CD4-positive, alpha-beta T cell treated with Interleukin-15 for 4 hours (primary cell): ENCODE data around the gene CFAP157.

Experiments used
- DNase-seq: peaks from one replicate; pipeline ENCODE4 v3.0.0-alpha.2; 2020; ENCODE audit warnings: low spot score

The CFAP157 gene

DNA sequence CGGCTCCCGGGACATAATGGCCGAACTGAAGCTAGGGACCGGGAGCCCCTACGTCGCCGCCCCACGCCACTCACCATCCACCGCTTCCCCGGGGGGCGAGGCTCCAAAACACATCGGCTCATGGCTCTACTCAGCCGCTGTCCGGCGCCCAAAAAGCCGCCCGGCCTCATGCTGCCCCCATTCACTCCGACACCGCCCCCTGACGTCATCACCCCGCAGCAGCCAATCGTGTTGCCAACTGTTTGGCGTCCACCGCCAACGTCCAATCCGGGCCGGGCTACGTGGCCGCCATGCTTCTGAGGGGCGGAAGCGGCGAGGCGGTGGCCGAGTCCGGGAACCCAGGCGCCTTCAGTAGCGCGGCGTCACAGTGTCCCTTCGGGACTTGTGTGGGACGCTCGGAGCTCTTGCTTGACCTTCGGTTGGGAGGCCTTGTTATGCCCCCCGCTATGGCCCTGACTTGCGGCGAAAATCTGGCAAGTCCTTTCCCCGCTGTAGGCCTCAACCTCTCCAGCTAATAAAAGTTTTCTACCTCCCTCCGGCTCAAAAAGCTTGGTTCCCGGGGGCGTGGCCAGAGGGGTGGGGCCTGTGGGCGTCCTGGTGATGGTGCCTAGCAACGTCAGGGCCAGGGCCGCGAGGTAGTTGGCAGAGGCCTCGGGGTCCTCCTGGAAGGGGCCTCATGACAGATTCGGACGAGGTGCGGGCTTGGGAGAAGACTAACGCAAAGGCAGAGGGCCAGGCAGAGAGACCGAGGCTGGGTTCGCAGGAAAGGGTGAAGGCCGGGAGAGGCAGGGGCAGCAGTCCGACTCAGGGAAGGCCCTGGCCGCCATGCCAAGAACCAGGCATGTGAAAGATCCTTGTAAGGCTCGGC is 8.9 kb downstream of the CFAP157 start, which contains the start of the genes PTRH1 and TTC16:
Gene PTRH1 (minus strand): TSS at position 194 of the 868 bp plus-strand sequence. CDS start 24 bp downstream, at position 170.
Gene TTC16 (plus strand): TSS at position 610 of the 868 bp plus-strand sequence. CDS start 67 bp downstream, at position 677.
- peak; percentile 95 for DNase-seq

DNA sequence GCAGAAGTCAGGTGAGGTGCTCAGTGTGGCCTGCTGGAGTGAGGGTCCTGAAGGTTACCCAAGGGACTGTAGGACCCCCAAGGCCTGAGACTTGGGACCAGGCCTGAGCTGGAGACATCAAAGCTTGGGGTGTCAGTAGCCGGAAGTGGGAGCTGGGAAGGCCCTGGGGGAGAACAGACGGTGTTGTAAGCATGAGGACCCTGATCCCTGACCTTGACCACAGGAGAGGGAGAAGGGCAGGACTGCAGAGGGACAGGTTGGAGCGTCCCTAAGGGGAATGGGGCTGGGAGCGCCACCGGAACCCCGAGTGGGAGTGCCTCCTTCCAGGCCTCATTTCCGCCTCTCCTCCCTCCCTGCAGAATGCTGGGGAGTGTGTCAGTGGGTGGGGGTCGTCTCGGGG is 9.6 kb downstream of the CFAP157 start:
- DNase-seq: no peak

DNA sequence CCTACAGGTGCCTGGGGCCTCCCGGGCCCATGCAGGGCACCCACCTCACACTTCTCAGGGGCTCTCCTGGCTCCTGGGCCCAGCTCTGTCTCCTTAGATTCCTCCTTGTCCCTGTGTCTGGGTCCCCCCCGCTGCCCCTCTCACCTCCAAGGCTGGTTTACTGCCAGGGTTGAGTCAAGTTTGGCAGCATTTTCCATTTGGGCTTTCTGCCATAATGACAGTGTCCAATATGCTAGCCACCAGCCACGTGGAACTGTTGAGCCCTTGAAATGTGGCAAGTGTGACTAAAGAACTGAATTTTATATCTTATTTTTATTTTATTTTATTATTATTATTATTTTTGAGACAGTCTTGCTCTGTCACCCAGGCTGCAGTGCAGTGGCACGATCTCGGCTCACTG is 11.0 kb downstream of the CFAP157 start:
- DNase-seq: no peak

DNA sequence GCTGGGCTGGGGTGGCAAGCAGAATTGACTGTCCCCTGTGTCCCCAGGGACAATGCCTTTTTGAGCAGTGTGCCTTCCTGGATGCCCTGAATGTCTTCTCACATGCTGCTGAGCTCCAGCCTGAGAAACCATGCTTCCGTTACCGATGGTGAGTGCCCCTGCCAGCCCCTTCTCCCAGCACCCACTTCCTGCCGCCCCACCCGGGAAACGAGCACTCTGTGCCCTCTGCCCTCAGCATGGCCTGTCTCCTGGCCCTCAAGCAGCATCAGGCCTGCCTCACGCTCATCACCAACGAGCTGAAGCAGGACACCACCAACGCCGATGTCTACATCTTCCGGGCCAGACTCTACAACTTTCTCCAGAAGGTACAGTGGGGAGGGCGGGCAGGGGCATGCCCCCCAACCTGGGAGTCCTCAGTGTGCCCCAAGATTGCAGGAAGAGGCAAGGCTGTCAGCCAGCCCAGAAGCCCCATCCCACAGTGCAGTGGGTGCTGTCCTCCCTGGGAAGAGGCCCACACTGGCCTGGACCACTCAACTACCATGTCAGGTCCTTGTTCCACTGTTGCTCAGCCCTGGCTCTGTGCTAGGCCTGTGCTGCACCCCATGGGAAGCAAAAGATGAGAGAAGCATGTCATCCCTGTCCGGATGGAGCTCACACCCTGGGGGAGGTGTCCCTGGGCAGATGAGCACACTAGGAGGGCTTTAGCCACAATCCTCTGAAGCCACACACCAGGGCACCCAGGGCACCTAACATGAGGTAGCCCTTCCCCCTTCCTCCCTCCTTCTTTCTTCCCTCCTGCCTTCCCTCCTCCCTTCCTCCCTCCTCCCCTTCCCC is 13.5 kb downstream of the CFAP157 start:
- DNase-seq: peak; percentile 23

DNA sequence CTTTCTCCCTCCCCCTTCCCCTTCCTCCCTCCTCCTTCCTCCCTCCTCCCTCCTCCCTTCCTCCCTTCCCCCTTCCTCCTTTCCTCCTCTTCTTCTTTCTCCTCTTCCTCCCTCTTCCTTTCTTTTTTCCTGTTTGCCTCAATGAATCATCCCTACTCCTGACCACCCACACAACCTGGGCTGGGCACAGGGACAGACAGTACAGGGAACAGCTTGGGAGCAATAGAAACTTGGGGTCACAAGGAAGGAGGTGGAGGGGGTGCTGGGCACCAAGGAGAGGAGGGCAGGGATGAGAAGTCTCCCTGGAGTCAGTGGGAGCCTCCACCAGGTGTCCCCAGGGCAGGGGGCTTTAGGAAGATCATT is 14.1 kb downstream of the CFAP157 start:
- no peak for DNase-seq

DNA sequence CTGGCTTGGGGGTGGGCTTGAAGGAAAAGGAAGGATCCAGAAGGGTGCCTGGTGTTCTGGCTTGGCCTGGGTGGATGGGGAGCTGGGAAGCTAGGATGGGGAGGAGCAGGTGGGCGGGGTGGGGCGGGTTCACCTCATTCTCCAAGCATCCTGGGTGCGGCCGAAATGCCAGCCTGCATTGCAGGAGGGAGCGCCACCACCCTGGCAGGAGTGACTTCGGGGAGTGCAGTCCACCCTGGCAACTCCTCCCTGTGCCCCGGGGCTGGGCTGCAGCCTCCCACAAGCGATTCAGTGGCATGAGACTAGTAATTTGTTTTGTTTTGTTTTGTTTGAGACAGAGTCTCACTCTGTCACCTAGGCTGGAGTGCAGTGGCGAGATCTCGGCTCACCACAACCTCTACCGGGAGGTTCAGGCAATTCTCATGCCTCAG is 14.6 kb downstream of the CFAP157 start:
- DNase-seq: peak; percentile 39

DNA sequence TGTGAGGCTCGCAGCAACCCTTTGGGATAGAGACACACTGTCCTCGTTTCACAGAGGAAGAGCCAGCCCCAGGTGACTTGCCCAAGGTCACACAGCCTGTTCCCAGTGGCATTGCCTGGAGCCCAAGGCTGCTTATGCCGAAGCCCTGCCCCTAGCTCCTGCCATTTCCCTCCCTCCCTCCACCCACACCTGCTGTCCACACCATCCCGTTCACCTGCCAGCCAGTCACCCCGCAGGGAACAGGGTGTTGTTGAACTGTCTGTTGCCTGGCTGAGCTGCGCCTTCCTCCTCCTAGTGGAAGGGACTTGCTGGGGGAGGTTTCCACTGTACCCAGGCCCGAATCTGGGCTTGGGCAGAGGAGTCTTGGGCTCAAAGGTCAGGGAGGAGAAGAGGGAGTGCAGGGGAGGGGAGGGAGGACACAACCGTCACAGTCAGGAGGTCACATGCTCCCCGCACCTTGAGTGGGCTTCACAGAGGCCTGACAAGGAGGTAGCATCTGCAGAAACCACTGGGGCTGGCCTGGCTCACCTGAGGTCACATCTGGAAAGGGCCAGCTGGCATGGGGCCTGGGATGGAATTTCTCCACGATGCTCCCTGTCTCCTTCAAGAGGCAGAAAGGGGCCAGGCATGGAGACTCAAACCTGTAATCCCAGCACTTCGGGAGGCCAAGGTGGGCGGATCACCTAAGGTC is 15.4 kb downstream of the CFAP157 start:
- DNase-seq: no peak

DNA sequence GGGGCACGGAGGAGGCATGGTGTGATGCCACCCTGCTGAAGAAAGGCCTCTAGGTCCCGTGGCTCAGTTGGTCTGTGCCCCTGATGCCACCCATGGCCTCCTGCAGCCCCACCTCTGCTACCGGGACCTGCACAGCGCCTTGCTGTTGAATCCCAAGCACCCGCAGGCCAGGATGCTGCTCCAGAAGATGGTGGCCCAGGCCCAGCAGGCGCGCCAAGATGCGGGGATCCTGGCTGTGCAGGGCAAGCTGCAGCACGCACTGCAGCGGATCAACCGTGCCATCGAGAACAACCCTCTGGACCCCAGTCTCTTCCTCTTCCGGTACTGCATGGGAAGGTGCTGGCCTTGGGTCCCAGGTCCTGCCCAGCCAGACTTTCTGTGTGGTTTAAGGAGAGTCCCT is 16.2 kb downstream of the CFAP157 start:
- DNase-seq: no peak

DNA sequence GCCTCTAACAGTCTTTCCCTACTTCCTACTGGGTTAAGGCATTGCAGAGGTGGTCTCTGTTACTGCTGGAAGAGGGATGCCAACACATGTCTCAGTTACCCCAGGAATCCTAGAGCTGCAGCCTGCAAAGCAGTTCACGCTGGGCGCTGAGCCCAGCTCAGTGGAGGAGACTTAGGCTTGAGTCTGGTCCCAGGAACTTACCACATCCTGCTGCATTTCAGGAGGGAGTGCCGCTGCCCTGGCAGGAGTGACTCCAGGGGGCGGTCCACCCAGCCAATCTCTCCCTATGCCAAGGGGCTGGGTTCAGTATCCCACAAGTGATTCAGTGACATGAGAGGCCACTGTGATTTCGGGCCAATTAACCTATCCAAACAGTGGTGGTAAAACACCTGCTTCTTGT is 16.7 kb downstream of the CFAP157 start:
- DNase-seq: no peak

DNA sequence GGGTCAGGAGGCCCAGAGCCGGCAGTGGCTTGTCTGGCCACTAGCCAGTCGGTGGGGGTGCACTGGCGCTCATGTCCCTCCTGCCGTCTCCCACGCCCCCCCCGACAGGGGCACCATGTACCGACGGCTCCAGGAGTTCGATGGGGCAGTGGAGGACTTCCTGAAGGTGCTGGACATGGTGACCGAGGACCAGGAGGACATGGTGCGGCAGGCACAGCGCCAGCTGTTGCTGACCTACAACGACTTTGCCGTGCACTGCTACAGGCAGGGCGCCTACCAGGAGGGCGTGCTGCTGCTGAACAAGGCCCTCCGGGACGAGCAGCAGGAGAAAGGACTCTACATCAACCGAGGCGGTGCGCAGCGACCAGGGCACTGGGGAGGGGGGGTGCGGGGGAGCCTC is 17.2 kb downstream of the CFAP157 start:
- DNase-seq: no peak

DNA sequence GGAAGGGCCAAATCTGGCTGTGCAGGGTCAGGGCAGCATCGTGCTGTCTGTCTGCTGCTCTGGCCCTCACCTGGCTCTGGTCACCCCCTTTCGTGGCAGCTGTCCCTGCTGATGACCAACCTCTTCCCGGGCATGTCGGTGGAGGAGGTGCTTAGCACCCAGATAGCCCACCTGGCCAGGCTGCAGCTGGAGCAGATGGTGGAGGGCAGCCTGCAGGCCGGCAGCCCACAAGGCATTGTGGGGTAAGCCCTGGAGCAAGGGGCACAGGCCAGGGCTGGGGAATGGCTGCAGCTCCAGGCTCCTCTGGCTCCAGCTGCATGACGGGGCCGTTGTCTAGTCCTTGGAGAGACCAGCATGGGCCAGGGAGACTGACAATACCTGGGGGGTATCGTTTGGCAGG is 20.1 kb downstream of the CFAP157 start:
- no peak for DNase-seq

DNA sequence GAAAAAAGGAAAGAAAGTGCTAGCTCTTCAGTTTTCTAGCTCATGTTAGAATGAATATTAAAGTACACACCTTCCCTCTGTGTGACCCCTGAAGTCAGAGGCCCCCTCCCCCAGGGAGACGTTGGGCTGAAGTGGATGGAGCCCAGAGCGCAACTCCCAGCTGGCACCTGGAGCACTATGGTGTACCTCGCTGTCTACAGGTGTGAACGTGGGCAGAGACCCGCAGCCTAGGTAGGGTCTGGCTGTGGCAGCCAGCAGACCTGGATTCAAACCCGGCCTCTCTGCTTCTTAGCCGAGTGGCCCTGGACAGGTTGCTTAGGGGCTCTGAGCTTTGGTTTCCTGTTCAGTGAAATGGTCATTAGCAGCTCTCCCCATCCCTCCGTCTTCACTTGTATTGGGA is 22.0 kb downstream of the CFAP157 start:
- no peak for DNase-seq

DNA sequence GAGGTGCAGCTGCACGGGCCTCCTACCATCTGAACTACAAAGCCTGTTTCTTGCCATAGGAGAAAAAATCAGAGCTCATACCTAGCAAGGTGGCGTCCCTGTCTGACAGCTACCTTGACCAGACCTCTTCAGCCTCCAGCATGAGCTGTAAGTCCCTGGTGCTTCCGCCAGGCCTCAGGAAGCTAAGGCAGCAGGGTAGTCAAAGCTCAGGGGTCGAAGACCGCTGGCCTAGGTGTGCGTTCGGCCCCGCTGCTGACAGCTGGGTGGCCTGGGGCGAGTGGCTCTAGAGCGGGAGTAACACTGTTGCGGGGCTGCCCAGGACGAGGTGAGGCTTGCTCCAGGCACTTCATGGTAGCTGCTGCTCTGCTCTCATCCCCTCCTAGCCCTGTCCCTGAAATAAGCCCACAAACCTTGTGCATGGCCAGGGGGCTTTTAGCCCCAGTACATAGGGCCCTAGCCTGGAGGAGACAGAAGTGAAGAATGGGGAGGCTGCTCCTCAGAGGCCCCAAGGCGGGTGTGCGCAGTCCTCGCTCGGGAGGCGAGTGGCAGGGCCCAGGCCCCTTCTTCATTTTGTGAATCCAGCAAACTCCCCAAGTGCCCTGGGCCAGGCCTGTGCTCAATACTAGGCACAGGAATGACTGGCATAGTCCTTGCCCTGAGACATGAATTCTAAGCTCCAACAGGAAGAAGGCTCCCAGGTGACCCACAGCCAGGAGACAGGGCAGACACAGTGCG is 22.9 kb downstream of the CFAP157 start:
- no peak for DNase-seq

DNA sequence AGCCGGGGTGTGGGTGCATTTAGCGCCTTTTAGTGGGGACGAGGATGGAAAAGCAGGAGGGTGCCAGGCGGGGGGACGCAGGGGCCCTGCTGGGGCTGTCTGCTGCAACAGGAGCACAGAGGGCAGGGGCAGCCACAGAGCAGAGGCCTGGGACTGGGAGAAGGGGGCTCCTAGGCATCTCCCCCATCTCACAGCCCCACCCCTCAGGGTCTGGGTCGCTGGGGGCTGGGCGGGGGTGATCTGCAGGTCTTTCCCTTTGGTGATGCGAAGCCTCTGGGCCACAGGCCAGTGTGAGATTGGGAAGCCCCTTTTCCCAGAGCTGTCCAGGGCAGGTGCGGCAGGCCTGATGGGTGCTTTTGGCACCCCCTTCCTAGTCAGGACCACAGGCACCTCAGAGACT is 23.5 kb downstream of the CFAP157 start:
- DNase-seq: no peak

DNA sequence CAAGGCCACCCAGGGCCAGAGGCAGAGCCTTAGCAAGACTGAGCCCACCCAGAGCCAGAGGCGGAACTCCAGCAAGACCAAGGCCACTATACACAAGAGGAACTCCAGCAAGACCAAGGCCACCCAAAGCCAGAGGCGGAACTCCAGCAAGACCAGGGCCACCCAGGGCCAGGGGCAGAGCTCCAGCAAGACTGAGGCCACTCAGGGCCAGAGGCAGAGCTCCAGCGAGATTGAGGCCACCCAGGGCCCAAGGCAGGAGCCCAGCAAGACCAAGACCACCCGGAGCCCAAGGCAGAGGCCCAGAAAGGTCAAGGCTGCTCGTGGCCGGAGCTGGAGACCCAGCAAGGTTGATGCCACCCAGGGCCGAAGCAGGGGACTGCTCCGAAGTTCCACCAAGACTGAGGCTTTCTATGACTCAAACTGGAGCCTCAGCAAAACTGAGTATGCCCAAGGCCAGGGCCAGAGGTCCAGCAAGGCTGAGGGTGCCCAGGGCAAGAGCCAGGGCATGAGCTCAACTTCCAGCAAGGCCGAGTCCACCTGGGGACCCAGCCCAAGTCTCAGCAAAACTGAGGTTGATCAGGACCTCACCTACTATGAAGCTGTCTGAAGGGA is 24.1 kb downstream of the CFAP157 start:
- DNase-seq: no peak

DNA sequence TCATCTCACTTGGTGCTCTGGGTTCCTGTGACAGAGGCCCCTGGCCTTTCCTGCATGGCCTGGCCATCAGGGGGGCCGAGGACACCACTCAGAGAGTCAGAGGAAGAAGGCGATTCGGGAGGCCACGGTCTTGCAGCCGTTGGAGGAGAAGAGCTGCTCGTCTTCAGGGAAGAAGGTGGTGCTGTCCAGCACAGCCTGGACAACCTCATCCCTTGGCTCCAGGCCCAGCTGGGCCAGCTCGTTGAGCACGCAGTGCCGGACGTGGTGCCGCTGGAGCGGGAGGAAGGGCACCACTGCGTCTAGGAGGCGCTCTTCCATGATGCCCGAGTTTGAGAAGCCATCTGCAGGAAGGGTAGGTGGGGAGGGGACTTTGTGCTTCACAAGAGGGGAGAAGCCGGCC is 25.1 kb downstream of the CFAP157 start:
- no peak for DNase-seq

DNA sequence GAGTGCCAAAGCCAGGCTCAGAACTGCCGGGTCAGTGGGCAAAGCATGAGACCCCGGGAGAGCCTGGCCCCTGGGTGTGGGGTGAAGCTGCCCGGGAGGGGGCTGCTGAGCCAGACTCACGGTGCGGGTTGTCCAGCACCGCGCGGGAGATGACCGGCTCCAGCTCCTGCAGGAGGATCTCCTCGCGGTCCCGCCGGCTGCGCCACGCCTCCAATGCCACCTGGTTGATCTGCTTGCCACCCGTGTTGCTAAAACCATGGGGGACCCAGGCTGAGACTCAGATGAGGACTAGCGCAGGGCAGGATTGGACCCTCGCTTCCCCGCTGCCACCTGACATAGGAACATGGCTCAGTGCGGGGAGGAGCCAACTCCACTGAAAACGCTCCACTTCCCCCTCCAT is 25.7 kb downstream of the CFAP157 start:
- no peak for DNase-seq

DNA sequence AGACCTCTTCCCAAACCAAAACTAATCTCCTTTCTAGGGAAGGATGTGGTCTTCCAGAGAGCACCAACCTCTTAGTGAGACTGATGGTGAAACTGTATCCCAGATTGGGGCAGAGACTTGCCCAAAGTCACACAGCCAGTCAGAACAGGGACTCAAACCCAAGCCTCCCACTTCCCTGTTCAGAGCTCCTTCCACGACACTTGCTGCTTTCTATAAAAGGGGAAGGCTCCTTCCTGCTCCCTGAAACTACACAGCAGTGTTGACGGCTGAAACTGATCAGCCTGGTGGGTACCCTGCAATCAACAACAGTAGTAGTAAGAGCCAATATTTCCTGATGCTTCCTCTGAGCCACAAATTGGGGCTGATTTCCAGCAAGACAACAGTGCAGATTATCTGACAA is 26.8 kb downstream of the CFAP157 start:
- no peak for DNase-seq

DNA sequence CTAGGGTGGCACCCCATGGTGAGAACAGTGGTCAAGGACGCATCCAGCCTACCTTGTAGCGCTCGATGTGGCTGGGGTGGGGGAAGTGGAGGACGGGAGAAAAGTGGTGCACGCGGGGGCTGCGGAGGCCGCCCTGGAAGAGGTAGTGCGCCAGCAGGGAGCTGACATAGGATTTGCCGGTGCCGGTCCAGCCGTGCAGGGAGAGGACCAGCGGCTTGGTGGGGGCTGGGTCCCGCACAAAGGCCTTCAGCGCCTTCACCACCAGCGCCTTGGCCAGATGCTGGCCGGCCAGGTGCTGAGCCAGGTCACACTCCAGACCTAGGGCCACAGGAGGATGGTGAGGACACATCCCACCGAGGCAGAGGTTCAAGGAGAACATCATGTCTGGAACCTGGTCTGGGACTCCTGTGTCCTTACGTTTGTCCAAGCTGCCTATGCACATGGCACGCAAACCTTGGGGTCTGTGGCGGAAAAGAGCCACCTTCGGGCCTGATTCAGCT is 27.5 kb downstream of the CFAP157 start:
- DNase-seq: no peak

DNA sequence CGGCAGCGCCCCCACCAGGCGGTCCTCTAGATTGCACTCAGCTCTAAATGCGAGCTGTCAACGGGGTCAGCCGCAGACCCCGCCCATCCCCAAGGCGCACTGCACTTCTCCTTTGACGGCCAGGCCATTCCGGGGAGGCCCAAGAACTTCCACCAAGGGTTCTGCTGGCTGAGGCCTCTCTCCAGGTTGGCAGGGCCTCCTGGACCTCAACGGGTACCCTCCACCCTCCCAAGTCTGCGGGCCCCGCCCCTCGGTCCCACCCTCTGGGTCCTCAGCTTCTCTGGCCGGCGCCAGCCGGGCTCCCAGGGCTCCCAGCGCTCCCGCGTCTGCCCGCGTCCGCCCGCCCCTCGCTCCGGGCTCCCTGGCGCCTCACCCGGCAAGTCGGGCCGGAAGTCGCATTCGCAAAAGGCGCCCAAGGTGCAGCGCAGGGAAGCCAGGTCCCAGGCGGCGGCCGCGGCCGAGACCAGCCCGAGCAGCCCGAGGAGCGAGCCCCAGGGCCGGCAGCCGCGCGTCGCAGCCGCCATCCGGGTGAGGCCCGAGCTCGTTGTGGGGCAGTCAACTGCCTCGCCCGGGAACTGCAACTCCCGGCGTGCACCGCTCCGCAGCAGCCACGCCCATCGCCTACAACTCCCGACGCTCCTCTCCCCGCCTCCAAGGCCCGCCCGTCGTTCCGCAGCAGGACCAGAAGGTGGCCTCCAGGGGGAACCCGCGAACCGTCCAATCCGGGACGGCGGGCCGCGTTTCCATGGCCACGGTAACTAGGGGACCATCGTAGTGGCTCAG is 28.1 kb downstream of the CFAP157 start, which contains the start of gene TOR2A:
Gene TOR2A (minus strand): TSS at position 548 of the 783 bp plus-strand sequence. CDS start 24 bp downstream, at position 524.
- peak; percentile 98 for DNase-seq
